Stimulated activated CD4-positive, alpha-beta T cell treated with anti-CD3 and anti-CD28 coated beads, Interleukin-4, amount 100 ng/mL, for 24 hours (primary cell): ENCODE results near the gene NTRK3.
"Not testable (repeated sequence)": the region's sequence is repeated elsewhere in the genome, so short reads cannot be mapped to it uniquely, and the experiment has no call there.

Experiments
- DNase-seq: peaks from one replicate; pipeline ENCODE4 v3.0.0-alpha.2; 2020

The NTRK3 gene

GRCh38 chr15:88071141-88071540 lies 185.4 kb downstream of the NTRK3 start:
- no peak for DNase-seq

GRCh38 chr15:88069561-88069960 lies 187.0 kb downstream of the NTRK3 start:
- DNase-seq: no peak

- DNase-seq: no peak
Observed at GRCh38 chr15:88067331-88067685, 189.2 kb downstream of the NTRK3 start.

- no peak for DNase-seq
Observed at GRCh38 chr15:88066636-88067330, 189.8 kb downstream of the NTRK3 start.

GRCh38 chr15:88061452-88061851 lies 195.1 kb downstream of the NTRK3 start:
- DNase-seq: no peak

GRCh38 chr15:88060383-88060782 lies 196.2 kb downstream of the NTRK3 start:
- no peak for DNase-seq

GRCh38 chr15:88057836-88058235 lies 198.7 kb downstream of the NTRK3 start:
- DNase-seq: no peak

GRCh38 chr15:88049506-88049905 lies 207.0 kb downstream of the NTRK3 start:
- no peak for DNase-seq

- DNase-seq: no peak
Observed at GRCh38 chr15:88048755-88049154, 207.8 kb downstream of the NTRK3 start.

GRCh38 chr15:88048237-88048636 lies 208.3 kb downstream of the NTRK3 start:
- no peak for DNase-seq

GRCh38 chr15:88046576-88047129 lies 209.9 kb downstream of the NTRK3 start:
- DNase-seq: no peak

- no peak for DNase-seq
Observed at GRCh38 chr15:88043396-88043795, 213.1 kb downstream of the NTRK3 start.

- DNase-seq: no peak
Observed at GRCh38 chr15:88042047-88042446, 214.5 kb downstream of the NTRK3 start.

- no peak for DNase-seq
Observed at GRCh38 chr15:88040516-88040915, 216.0 kb downstream of the NTRK3 start.

GRCh38 chr15:88038261-88038660 lies 218.3 kb downstream of the NTRK3 start:
- no peak for DNase-seq

- no peak for DNase-seq
Observed at GRCh38 chr15:88036154-88036839, 220.2 kb downstream of the NTRK3 start.

GRCh38 chr15:88035381-88035780 lies 221.2 kb downstream of the NTRK3 start:
- no peak for DNase-seq

GRCh38 chr15:88033421-88033820 lies 223.1 kb downstream of the NTRK3 start:
- not testable (repeated sequence) for DNase-seq

- no peak for DNase-seq
Observed at GRCh38 chr15:88032787-88033186, 223.8 kb downstream of the NTRK3 start.

GRCh38 chr15:88031461-88031860 lies 225.1 kb downstream of the NTRK3 start:
- DNase-seq: no peak

GRCh38 chr15:88029696-88030095 lies 226.8 kb downstream of the NTRK3 start:
- no peak for DNase-seq

- DNase-seq: no peak
Observed at GRCh38 chr15:88028024-88028423, 228.5 kb downstream of the NTRK3 start.

- no peak for DNase-seq
Observed at GRCh38 chr15:88023914-88024313, 232.6 kb downstream of the NTRK3 start.

- DNase-seq: no peak
Observed at GRCh38 chr15:88022716-88023115, 233.8 kb downstream of the NTRK3 start.

- no peak for DNase-seq
Observed at GRCh38 chr15:88021601-88022000, 234.9 kb downstream of the NTRK3 start.
